Memory B cell (primary cell): ENCODE results near the gene PTPN23.

Experiments used
- ATAC-seq: fragments of 150-1000 bp; cut with Tn5 transposase; 2 replicates; pipeline ENCODE4 v1.10.0; 2021; ENCODE audit warnings: low read depth, mild to moderate bottlenecking, moderate library complexity
- DNase-seq, 2 donors: peaks; one replicate each; pipeline ENCODE4 v3.0.0; 2022; ENCODE audit warnings: low spot score in 2 of 2
- H3K27ac Mint-ChIP-seq: one replicate; pipeline ENCODE4 v1.8.0; 2022; ENCODE audit warnings: mild to moderate bottlenecking, moderate library complexity, mixed read lengths
- H3K27me3 Mint-ChIP-seq: one replicate; pipeline ENCODE4 v1.8.0; 2022; ENCODE audit warnings: mixed read lengths
- H3K36me3 Mint-ChIP-seq: one replicate; pipeline ENCODE4 v1.8.0; 2022; ENCODE audit warnings: mild to moderate bottlenecking, mixed read lengths
- H3K4me1 Mint-ChIP-seq: one replicate; pipeline ENCODE4 v1.8.0; 2022; ENCODE audit warnings: mixed read lengths
- H3K4me3 Mint-ChIP-seq: one replicate; pipeline ENCODE4 v1.8.0; 2022; ENCODE audit warnings: mild to moderate bottlenecking, moderate library complexity, mixed read lengths
- H3K9me3 Mint-ChIP-seq: one replicate; pipeline ENCODE4 v1.8.0; 2022; ENCODE audit warnings: mixed read lengths

The PTPN23 gene

DNA sequence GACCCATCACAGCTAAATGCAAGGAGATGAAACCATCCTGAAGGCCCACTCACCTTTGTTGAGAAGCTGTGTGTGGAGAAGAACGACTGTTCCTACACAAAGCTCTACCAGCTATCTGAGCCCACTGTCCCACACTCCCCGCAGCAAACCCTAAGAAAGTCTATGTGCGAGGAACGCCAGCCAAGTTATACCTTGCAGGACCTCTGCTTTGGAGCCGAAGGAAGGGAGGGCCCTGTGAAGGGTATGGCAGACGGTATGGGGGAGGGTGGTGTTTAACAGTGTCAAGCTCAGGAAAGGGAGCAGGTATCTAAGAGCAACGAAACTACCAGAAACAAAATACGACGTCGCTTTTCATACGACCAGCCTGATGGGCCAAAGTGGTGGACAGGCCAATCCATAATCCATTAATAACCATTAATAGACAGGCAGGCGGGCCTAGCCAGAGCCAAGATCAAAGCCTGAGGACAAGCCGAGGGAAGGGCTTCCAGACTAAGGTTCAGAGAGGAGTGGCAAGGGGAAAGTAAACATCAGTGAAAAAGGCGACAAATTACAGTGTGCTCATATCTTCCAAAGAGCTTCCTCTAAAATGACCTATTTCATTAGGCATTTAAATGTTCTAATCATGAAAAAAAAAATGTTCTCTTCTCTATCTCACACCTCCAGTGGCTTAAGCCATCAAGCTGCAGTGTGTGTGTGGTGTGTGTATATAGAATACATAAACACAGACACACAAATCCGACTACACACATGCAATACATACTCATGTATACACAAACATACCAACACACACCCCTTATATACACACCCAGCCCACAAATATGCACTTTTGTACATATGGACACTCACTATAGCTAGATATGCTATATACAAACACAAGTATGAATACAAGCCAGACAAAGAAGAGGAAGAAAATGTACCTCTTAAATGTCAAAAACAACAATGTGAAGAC, 43.9 kb downstream of the PTPN23 start:
- Mint-ChIP-seq H3K27ac (no peak overlapping the region), H3K9me3 (no peaks in the 10 kb centered on the region), H3K27me3 (no peaks in the 10 kb centered on the region), H3K36me3 (peaks cover 6% of the 10 kb centered on the region), H3K4me3 (no peak overlapping the region), H3K4me1 (peaks cover 9% of the 10 kb centered on the region)
- ATAC-seq = no peak
- no peak for DNase-seq

DNA sequence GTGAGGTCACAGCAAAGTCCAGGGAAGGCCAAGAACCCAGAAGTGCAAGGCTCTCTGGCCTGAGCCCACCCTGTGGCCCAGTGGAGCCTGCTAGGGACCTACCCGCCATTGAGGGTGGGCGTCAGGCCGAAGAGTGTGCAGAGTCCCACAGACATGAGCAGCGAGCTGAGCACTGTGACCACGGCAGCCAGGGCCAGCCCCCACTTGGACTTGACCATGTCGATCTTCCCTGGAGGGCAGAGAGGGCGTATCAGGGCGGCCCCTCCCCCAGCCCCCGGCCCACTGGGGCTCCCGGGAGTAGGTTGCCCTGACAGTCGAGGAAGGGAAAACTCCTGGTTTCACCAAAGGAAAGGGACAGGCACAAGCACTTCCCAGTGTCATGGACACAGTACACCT, 44.6 kb downstream of the PTPN23 start:
- Mint-ChIP-seq H3K27ac (no peak overlapping the region), H3K27me3 (no peaks in the 10 kb centered on the region), H3K36me3 (peaks cover 11% of the 10 kb centered on the region), H3K4me3 (no peak overlapping the region), H3K9me3 (no peaks in the 10 kb centered on the region), H3K4me1 (peaks cover 11% of the 10 kb centered on the region)
- ATAC-seq = no peak
- DNase-seq = no peak

DNA sequence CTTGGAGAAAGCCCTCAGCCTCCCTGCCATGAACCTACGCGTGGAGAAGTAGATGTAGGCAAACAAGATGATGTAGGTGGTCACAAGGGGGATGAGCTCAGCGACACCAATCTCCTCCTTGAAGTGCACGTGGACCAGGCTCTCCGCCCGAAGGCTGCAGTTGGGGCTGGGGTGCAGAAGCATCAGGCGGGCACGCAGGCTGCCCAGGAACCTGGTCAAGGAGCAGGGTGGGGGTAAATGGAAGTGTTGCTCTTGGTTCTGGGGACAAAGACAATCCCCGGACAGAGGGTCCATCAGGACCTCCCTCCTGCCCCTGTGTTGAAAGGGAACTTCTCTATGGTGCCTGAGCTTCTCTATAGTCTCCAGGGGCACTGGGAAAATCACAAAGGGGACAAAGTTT, 45.1 kb downstream of the PTPN23 start:
- no peaks in the 10 kb centered on the region for H3K9me3 Mint-ChIP-seq
- no peak for ATAC-seq

DNA sequence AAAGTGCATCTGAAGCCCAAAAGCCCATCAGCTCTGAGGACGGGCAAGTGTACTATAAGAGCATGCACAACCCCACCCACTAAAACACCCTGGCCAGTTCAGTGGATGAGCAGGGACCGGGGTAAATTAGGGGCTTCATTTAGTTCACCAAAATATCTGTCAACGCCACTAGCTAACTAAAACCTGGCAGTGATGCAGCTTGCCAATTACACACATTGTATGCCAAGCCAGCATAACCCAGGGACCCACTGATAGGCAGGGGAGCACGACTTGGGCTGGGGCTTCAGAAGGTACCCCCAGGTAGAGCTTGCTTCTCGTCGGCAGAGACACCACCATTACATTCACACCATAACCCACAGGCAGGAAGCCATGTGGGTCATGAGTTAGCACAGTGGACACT, 47.0 kb downstream of the PTPN23 start:
- peaks cover 2% of the 10 kb centered on the region for H3K4me1 Mint-ChIP-seq
- H3K4me3 Mint-ChIP-seq = no peak overlapping the region
- H3K36me3 Mint-ChIP-seq = peaks cover 21% of the 10 kb centered on the region
- H3K27ac Mint-ChIP-seq = no peak overlapping the region
- H3K9me3 Mint-ChIP-seq = no peaks in the 10 kb centered on the region
- no peaks in the 10 kb centered on the region for H3K27me3 Mint-ChIP-seq
- DNase-seq (no peak), ATAC-seq (no peak)

More for the DNA sequence above, 45.1 kb downstream of the PTPN23 start:
- no peak overlapping the region for H3K27ac Mint-ChIP-seq
- H3K4me3 Mint-ChIP-seq = no peak overlapping the region
- H3K36me3 Mint-ChIP-seq = peaks cover 14% of the 10 kb centered on the region
- H3K27me3 Mint-ChIP-seq = no peaks in the 10 kb centered on the region
- H3K4me1 Mint-ChIP-seq = peaks cover 9% of the 10 kb centered on the region
- DNase-seq = no peak

DNA sequence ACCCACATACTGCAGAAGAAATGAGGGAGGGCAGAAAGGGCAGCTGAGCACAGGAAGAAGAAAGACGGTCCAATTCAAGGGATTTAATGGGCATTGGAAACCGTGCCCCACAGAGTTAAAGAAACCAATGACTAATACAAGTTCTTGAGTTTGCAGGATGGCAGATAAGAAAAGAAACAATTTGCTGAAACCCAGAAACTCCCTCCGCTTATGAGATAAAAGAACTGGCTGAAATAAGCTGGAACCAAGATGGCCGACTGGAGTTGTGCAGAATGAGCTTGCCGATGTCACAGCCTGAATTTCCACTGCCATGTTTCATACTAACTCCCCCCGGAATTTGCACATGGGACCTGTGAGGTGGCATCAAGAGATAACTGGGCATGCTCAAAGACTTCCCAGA, 47.8 kb downstream of the PTPN23 start:
- Mint-ChIP-seq H3K9me3 (no peaks in the 10 kb centered on the region), H3K27ac (no peak overlapping the region), H3K4me1 (peaks cover 2% of the 10 kb centered on the region), H3K36me3 (peaks cover 25% of the 10 kb centered on the region), H3K4me3 (no peak overlapping the region), H3K27me3 (no peaks in the 10 kb centered on the region)
- DNase-seq (no peak), ATAC-seq (no peak)

DNA sequence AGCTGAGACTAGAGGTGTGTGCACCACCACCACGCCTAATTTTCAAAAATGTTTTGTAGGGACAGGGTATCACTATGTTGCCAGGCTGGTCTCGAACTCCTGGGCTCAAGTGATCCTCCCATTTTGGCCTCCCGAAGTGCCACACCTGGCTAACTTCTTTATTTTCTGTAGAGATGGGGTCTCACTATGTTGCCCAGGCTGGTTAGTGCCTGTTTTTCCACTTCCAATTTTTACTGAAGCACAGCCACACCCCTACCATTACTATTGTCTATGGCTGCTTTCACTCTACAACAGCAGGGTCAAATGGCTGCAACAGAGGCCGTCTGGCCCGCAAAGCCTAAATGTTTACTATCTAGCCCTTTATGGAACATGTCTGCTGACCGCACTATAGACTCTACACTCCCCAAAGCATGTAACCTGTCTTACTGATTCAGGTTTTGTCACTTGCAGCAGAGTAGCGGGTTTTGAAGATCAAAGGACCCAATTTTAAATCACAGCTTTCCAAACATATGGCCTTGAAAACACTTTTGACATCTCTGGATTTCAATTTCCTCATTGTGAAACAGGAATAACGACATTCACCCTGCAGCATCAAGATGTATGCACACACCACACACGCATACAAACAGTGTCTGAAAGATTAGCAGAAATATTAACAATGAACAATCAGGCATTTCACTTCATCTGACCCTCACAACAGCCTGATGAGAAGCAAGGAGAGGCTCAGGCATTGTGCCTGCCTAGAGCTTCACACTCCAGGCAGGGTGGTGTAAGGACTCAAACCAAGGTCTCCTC, 48.9 kb downstream of the PTPN23 start:
- DNase-seq = no peak
- Mint-ChIP-seq H3K4me3 (no peak overlapping the region), H3K27ac (no peak overlapping the region), H3K27me3 (no peaks in the 10 kb centered on the region), H3K9me3 (no peaks in the 10 kb centered on the region), H3K4me1 (peaks cover 2% of the 10 kb centered on the region), H3K36me3 (peaks cover 28% of the 10 kb centered on the region)
- ATAC-seq = no peak

DNA sequence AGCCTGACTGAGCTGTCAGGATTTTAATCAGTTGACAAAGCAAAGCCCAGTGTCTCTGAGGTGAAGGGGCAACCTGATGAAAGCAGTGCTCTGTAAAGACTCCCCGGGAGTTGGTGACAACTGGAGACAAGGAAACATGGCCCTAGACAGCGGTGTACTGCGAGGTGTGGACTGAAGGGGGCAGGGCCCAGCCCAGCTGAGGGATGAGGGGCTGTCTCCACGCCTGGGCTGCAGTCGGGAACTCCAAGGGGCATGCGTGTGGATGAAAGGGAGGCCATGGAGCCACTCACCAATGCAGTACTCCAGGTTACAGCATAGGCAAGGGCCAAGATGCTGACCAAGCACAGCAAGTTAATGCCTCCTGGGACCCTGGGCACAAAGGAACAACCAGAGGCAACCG, 49.8 kb downstream of the PTPN23 start:
- DNase-seq (no peak), ATAC-seq (no peak)
- no peaks in the 10 kb centered on the region for H3K27me3 Mint-ChIP-seq
- no peak overlapping the region for H3K4me3 Mint-ChIP-seq
- no peak overlapping the region for H3K27ac Mint-ChIP-seq
- peaks cover 28% of the 10 kb centered on the region for H3K36me3 Mint-ChIP-seq
- peaks cover 2% of the 10 kb centered on the region for H3K4me1 Mint-ChIP-seq
- no peaks in the 10 kb centered on the region for H3K9me3 Mint-ChIP-seq

DNA sequence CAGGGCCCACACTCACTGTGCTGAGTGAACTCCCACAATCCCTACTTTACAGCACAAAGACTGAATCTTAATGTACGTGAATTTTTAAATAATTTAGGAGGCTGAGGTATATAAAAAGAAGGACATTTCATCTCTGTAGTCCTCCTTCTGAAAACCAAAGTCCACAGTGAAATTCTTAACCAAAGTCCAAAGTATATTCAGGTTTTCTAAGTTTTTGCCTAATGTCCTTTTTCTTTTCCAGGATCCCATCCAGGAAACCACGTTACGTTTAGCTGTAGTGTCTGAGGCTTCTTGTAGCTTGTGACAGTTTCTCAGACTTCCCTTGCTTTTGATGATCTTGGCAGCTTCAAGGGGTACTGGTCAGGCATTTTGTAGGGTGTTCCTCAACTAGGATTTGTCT, 50.4 kb downstream of the PTPN23 start:
- DNase-seq (no peak), ATAC-seq (no peak)
- H3K4me3 Mint-ChIP-seq = no peak overlapping the region
- no peaks in the 10 kb centered on the region for H3K27me3 Mint-ChIP-seq
- peaks cover 28% of the 10 kb centered on the region for H3K36me3 Mint-ChIP-seq
- H3K4me1 Mint-ChIP-seq = peaks cover 2% of the 10 kb centered on the region
- no peaks in the 10 kb centered on the region for H3K9me3 Mint-ChIP-seq
- H3K27ac Mint-ChIP-seq = no peak overlapping the region

DNA sequence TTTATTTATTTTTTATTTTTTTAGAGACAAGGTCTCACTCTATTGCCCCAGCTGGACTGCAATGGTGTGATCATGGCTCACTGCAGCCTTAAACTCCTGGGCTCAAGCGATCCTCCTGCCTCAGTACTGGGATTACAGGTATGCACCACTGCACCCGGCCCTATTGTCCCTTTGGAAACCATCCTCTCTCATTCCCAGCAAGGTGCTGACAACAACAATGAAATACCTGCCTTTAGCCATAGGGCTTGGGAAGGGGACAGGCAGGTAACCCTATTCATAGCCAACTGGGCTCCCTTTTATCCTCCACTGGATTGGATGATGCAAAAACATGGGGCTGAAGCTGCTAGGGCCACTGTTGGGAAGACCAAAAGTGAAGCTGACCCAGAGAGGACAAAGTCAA, 51.9 kb downstream of the PTPN23 start:
- Mint-ChIP-seq H3K4me3 (no peak overlapping the region), H3K27me3 (no peaks in the 10 kb centered on the region), H3K36me3 (peaks cover 28% of the 10 kb centered on the region), H3K27ac (no peak overlapping the region), H3K4me1 (peaks cover 2% of the 10 kb centered on the region), H3K9me3 (no peaks in the 10 kb centered on the region)
- no peak for DNase-seq
- no peak for ATAC-seq

DNA sequence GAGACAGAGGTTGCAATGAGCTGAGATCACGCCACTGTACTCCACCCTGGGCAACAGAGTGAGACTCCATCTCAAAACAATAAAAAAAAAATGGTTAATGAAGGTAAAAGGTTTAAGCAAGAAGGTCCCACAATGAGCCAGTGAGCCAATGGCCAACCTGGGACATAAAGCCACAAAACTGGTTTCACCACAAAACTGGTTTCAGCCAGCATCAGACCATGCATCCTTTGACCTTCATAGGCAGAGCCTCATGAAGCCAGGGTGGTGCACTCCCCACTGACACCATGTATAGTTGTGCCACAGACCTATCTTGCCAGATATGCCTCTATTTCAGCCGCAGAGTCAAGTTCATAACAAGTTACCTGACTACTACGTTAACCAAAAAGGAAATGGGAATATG, 53.0 kb downstream of the PTPN23 start:
- H3K36me3 Mint-ChIP-seq = peaks cover 37% of the 10 kb centered on the region
- DNase-seq (no peak), ATAC-seq (no peak)
- H3K27me3 Mint-ChIP-seq = no peaks in the 10 kb centered on the region
- H3K4me3 Mint-ChIP-seq = no peak overlapping the region
- H3K9me3 Mint-ChIP-seq = no peaks in the 10 kb centered on the region
- H3K4me1 Mint-ChIP-seq = peaks cover 2% of the 10 kb centered on the region
- no peak overlapping the region for H3K27ac Mint-ChIP-seq

DNA sequence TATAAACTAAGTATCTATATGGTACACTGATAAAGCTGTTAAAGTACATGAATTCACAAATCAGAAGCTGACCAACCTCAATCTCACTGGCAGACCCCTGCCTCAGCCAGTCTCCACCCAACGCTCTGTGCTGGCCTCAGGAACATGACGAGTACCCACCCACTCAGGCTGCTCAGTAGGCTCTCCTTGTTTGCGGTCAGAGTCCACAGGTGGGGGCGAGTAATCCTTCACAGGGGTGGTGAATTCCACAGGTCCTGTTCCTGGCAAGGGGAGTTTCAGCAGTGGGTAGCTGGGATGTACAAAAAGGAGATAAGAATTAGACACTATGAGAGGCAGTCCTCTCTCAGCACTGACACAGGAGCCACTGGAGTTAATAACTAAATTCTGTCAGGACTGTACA, 54.0 kb downstream of the PTPN23 start:
- DNase-seq = no peak
- no peaks in the 10 kb centered on the region for H3K9me3 Mint-ChIP-seq
- H3K27ac Mint-ChIP-seq = no peak overlapping the region
- no peak for ATAC-seq
- H3K4me1 Mint-ChIP-seq = peaks cover 2% of the 10 kb centered on the region
- H3K36me3 Mint-ChIP-seq = peaks cover 39% of the 10 kb centered on the region
- H3K27me3 Mint-ChIP-seq = no peaks in the 10 kb centered on the region
- H3K4me3 Mint-ChIP-seq = no peak overlapping the region

DNA sequence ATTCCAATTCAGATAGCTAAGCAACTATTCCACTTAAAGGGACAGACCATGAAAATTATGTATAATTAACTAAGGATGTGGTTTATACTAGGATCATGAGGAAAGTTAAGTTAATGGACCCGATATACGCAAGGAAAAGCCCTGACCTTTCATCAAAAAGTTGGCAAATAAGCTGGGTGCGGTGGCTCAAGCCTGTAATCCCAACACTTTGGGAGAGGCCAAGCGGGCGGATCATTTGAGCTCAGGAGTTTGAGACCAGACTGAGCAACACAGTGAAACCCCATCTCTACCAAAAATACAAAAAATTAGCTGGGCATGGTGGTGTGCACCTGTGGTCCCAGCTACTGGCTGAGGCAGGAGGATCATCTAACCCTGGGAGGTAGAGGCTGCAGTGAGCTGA, 55.4 kb downstream of the PTPN23 start:
- Mint-ChIP-seq H3K9me3 (no peaks in the 10 kb centered on the region), H3K36me3 (peaks cover 38% of the 10 kb centered on the region), H3K4me3 (no peak overlapping the region), H3K27me3 (no peaks in the 10 kb centered on the region), H3K27ac (no peak overlapping the region), H3K4me1 (no peaks in the 10 kb centered on the region)
- no peak for ATAC-seq
- DNase-seq = no peak

DNA sequence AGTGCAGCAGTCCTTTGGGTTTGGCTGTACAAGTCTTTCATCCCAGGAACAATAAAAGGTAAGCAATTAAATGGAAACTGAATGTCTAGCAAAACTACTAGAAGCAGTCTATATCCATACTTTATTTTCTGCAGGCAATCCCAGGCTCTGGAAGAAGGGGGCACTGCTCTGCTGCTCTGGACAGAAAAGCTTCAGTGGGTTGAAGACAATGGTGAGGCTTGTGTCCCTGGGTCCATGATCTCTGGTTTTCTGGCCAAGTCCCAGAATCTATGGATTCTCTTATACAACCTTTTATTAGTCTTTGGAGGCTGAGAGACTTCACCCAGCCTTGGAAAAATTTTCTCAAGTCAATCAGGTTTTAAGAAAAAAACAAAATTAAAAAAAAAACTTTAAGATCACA, 59.3 kb downstream of the PTPN23 start:
- ATAC-seq (no peak), DNase-seq (no peak)
- H3K27me3 Mint-ChIP-seq = no peaks in the 10 kb centered on the region
- H3K4me1 Mint-ChIP-seq = peaks cover 5% of the 10 kb centered on the region
- H3K9me3 Mint-ChIP-seq = no peaks in the 10 kb centered on the region
- H3K4me3 Mint-ChIP-seq = no peak overlapping the region
- no peak overlapping the region for H3K27ac Mint-ChIP-seq
- peaks cover 27% of the 10 kb centered on the region for H3K36me3 Mint-ChIP-seq

DNA sequence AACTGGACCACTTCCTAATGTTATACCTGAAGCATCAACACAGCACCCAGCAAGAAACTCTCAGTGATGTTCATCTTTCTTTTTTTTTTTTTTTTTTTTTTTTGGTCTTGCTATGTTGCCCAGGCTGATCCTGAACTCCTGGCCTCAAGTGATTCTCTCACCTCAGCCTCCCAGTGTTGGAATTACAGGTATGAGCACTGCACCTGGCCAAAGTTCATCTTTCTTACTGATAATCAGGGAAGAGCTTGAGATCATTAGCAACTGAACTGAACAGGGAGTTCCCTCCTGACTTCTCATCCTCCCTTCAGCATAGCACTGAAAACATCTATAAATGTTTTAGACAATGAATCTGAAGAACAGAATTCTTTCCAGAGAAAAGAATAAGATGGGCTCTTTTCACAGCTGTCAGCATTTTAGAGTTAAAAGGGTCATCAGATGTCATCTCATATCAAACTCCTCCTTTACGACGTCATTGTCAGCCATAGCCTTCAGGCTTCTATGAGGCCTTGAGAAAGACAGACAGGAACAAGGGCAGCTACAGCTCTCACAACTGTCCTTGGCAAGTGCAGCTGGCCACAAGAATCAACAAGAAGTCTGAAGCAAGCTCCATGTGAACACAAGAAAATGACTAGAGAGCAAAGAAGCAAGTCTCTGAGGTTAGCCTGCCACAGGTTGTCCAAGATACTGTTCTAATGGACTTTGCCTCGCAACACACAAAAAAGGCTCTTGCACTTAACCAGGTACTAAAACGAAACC, 61.2 kb downstream of the PTPN23 start:
- H3K4me3 Mint-ChIP-seq = no peak overlapping the region
- H3K4me1 Mint-ChIP-seq = peaks cover 5% of the 10 kb centered on the region
- no peaks in the 10 kb centered on the region for H3K27me3 Mint-ChIP-seq
- DNase-seq = no peak
- H3K36me3 Mint-ChIP-seq = peaks cover 27% of the 10 kb centered on the region
- no peak overlapping the region for H3K27ac Mint-ChIP-seq
- no peaks in the 10 kb centered on the region for H3K9me3 Mint-ChIP-seq
- ATAC-seq = no peak
